Panc1 (cell line): ENCODE results near the gene RPS27L. TPM values are rescaled to one million over a fixed set of nuclear protein-coding genes. Genes with fewer than 3 reads are reported as not detected.
A peak's percentile ranks its signal among the peaks of the same experiment; 100 is the strongest.

Source experiments
- ATAC-seq: fragments of 200-7000 bp; cut with Tn5 transposase; 2 replicates; pipeline ENCODE4 v1.9.1; 2020; ENCODE audit warnings: mild to moderate bottlenecking, moderate library complexity
- BruUV-seq: library from RNA; stranded (reverse); fragments of 400-500 nt; replicated peaks from 2 replicates; lab custom pipeline; 2021; lab: Mats Ljungman, UMichigan
- CTCF ChIA-PET: fragments of 300-600 bp; sonication (Branson Sonifier 250); formaldehyde crosslinking; loops from one replicate; lab custom pipeline; 2022; ENCODE audit warnings: antibody characterized with exemption; lab: Charles Lee
- POLR2A ChIA-PET: fragments of 300-600 bp; sonication (Branson Sonifier 250); formaldehyde crosslinking; loops from one replicate; lab custom pipeline; 2022; ENCODE audit warnings: antibody characterized with exemption; lab: Charles Lee
- DNase-seq: peaks from one replicate; pipeline ENCODE4 v3.0.0-alpha.2; 2010; ENCODE audit warnings: low read depth, low spot score
- H3K27ac ChIP-seq: 2 replicates; pipeline ENCODE4 v1.5.1; 2011; ENCODE audit warnings: mild to moderate bottlenecking, low read length, inconsistent platforms
- H3K27me3 ChIP-seq: fragments of 200-500 bp; sonication (Bioruptor generic); 2 replicates; pipeline ENCODE4 v1.6.0; 2014; ENCODE audit warnings: low read length, inconsistent platforms; ENCODE audit not compliant: control insufficient read depth, insufficient read depth
- H3K36me3 ChIP-seq: fragments of 200-500 bp; sonication (Bioruptor generic); 2 replicates; pipeline ENCODE4 v1.5.1; 2014; ENCODE audit warnings: inconsistent platforms, mild to moderate bottlenecking, low read length, moderate library complexity; ENCODE audit not compliant: control insufficient read depth, insufficient read depth
- H3K4me1 ChIP-seq: 2 replicates; pipeline ENCODE4 v1.5.1; 2011; ENCODE audit warnings: inconsistent platforms, mild to moderate bottlenecking, low read length, moderate library complexity; ENCODE audit not compliant: control insufficient read depth, insufficient read depth
- H3K4me3 ChIP-seq, 2 experiments: 2 replicates each; pipeline ENCODE4 v1.5.1; 2011 to 2012; ENCODE audit warnings: low read depth in 2 of 2, low read length in 2 of 2, mild to moderate bottlenecking in 2 of 2, inconsistent platforms in 1 of 2, moderate library complexity in 1 of 2
- H3K9me3 ChIP-seq: fragments of 200-500 bp; sonication (Bioruptor generic); 2 replicates; pipeline ENCODE4 v1.5.1; 2014; ENCODE audit warnings: low read depth, mild to moderate bottlenecking, inconsistent platforms, low read length, moderate library complexity; ENCODE audit not compliant: control insufficient read depth, insufficient read depth
- CTCF ChIP-seq: fragments of 450-650 bp; IDR thresholded peaks from 2 replicates; pipeline ENCODE4 v1.5.1; 2017; ENCODE audit warnings: mild to moderate bottlenecking
- POLR2AphosphoS5 ChIP-seq: IDR thresholded peaks from 2 replicates; pipeline ENCODE4 v1.6.1; 2012; ENCODE audit warnings: mild to moderate bottlenecking, low read depth, low read length, moderate library complexity
- REST ChIP-seq, 2 experiments: IDR thresholded peaks; 2 replicates each; pipeline ENCODE4 v1.6.1; 2011 to 2012; ENCODE audit warnings: low read depth in 2 of 2, control low read depth in 1 of 2, low read length in 1 of 2, mild to moderate bottlenecking in 1 of 2, moderate library complexity in 1 of 2; ENCODE audit not compliant: insufficient read depth in 1 of 2
- SIN3A ChIP-seq: IDR thresholded peaks from 2 replicates; pipeline ENCODE4 v1.6.1; 2012; ENCODE audit warnings: low read depth, mild to moderate bottlenecking, low read length, moderate library complexity, borderline replicate concordance; ENCODE audit not compliant: insufficient read depth
- TCF7L2 ChIP-seq: IDR thresholded peaks from 2 replicates; pipeline ENCODE4 v1.6.1; 2011; ENCODE audit warnings: mild to moderate bottlenecking, low read depth, low read length, inconsistent platforms
- in situ Hi-C: cut with HindIII; loops from 2 replicates; pipeline ENCODE4 v1.10.0; 2016; ENCODE audit warnings: low sequenced_read_pairs, low pct_unique_long_range_greater_than_20kb
- intact Hi-C: fragments of 100-400 bp; cut with micrococcal nuclease; formaldehyde crosslinking; loops from one replicate; pipeline ENCODE4 v1.10.0; 2022; ENCODE audit not compliant: unreplicated experiment
- total RNA-seq: library from RNA; stranded (reverse); gene quantifications from one replicate; pipeline ENCODE4 v1.2.1, GENCODE V29; 2021; ENCODE audit not compliant: unreplicated experiment

Gene RPS27L
- total RNA-seq, 1 experiment from 2014 or later = 61.3 TPM

GRCh38 chr15:63156086-63156710, 1.1 kb downstream of the RPS27L start:
- Histone ChIP-seq H3K9me3 (no peaks in the 10 kb centered on the region), H3K36me3 (no peaks in the 10 kb centered on the region), H3K4me1 (peaks cover 9% of the 10 kb centered on the region; the same call in 1 of the 2 replicates), H3K4me3 (peak overlapping the region; percentile 81 to 86), H3K27ac (peak overlapping the region; percentile 90), H3K27me3 (no peaks in the 10 kb centered on the region)
- no TSS peak for BruUV-seq
- no peak for TF ChIP-seq REST (IDR thresholded peaks at IDR 0.05; ENCODE audit: insufficient read depth in 1 of 2, low read depth in 2 of 2, low read length in 1 of 2)
- TF ChIP-seq POLR2AphosphoS5 = no peak
- no peak for TF ChIP-seq TCF7L2
- TF ChIP-seq CTCF = no peak
- TF ChIP-seq SIN3A = no peak
- in situ Hi-C loops = no loop called here
- no peak for DNase-seq
- no peak for ATAC-seq
- intact Hi-C loops = loop anchor here (10.0 kb wide), 1 partner anchor 111 kb away; the partner anchor contains the start of gene TPM1
- ChIA-PET CTCF (no interaction called here), POLR2A (no interaction called here)

- Histone ChIP-seq H3K4me1 (peaks cover 9% of the 10 kb centered on the region; the same call in 1 of the 2 replicates), H3K9me3 (no peaks in the 10 kb centered on the region), H3K4me3 (peak overlapping the region in 1 of 2 experiments; percentile 81; a peak in 2 of 4 replicates), H3K36me3 (no peaks in the 10 kb centered on the region), H3K27ac (peak overlapping the region; percentile 90), H3K27me3 (no peaks in the 10 kb centered on the region)
- TF ChIP-seq TCF7L2 = no peak
- no peak for TF ChIP-seq POLR2AphosphoS5
- TF ChIP-seq CTCF = no peak
- no peak for TF ChIP-seq REST (IDR thresholded peaks at IDR 0.05; ENCODE audit: insufficient read depth in 1 of 2, low read depth in 2 of 2, low read length in 1 of 2)
- TF ChIP-seq SIN3A = no peak
- in situ Hi-C loops (no loop called here), intact Hi-C loops (loop anchor here (10.0 kb wide), 1 partner anchor 111 kb away; the partner anchor contains the start of gene TPM1)
- POLR2A ChIA-PET = no interaction called here
- no peak for DNase-seq
- ATAC-seq = no peak
- CTCF ChIA-PET = no interaction called here
- no TSS peak for BruUV-seq
Observed at GRCh38 chr15:63155486-63155885, 1.8 kb downstream of the RPS27L start.
